ENCODE results near the gene COL25A1.
A peak's percentile ranks its signal among the peaks of the same experiment; 100 is the strongest.
"Not testable (repeated sequence)": the region's sequence is repeated elsewhere in the genome, so short reads cannot be mapped to it uniquely, and the experiment has no call there.

COL25A1 gene

GRCh38 chr4:108891896-108892590 is 410.4 kb downstream of the COL25A1 start:
- DNase-seq, result no peak

GRCh38 chr4:108890484-108890881 is 412.0 kb downstream of the COL25A1 start:
- DNase-seq, result no peak

- DNase-seq, result no peak
Measured at GRCh38 chr4:108889696-108890483, 412.6 kb downstream of the COL25A1 start.

- no peak for DNase-seq
Measured at GRCh38 chr4:108888769-108889168, 413.7 kb downstream of the COL25A1 start.

- DNase-seq, result no peak
Measured at GRCh38 chr4:108887034-108887433, 415.4 kb downstream of the COL25A1 start.

DNA sequence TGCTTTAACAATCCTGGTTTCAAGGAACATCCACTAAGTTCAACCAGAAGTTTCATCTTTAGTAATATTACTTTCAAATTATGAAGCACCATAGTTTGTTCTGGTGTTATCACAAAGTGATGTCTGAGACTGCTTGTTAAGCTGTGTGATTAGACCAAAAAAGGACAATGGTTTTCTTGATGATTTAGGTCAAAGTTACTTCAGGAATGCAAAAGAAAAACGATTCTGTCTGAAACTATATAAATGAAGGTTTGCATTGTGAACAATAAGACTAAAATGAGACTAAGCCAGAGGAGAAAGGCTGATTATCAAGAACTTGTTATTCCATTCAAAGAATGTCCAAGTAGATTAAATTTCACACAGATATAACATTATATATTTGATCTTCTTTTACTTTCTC is 417.2 kb downstream of the COL25A1 start:
- no peak for DNase-seq

DNA sequence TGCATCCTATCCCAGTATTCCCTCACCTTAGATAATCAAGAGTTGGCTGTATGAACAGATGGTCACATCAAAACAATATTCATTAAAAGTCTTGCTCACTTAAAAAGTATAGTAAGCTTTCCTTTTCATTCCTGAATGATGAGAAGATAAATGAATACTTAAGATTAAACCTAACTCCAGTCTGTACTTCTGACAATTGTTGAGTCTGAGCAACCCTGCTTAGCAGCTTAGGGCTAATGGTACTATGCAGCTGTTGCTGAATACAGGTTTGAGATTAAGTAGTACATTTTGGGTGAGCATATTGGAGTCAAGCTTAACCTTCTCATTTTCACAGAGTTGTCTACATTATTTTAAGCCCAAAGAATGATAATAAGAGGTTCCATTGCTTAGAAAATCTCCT is 417.9 kb downstream of the COL25A1 start:
- DNase-seq, result peak; percentile 70

- no peak for DNase-seq
Measured at GRCh38 chr4:108881986-108882385, 420.5 kb downstream of the COL25A1 start.

- DNase-seq, result peak; percentile 47
Measured at GRCh38 chr4:108881190-108881589, 421.3 kb downstream of the COL25A1 start.

- peak; percentile 54 for DNase-seq
Measured at GRCh38 chr4:108878806-108879205, 423.7 kb downstream of the COL25A1 start.

GRCh38 chr4:108877821-108878220 is 424.6 kb downstream of the COL25A1 start:
- DNase-seq, result no peak

DNA sequence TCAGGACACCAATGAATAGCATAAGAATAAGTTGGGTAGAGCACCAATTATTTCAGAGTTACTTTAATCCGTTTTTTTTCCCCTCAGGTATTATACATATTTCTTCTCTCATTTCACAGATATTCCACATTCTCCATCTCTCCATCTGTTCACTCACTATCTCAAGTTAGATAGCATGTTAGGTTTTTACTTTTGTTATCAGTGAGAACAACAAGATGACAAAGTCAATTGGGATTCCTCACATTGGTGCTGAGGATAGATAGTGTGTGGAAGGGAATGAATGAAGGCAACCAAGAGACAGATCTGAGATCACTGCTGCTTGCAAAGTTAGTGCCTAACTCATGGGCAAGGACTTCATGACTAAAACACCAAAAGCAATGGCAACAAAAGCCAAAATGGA is 427.7 kb downstream of the COL25A1 start:
- DNase-seq, result no peak

- not testable (repeated sequence) for DNase-seq
Measured at GRCh38 chr4:108869970-108870369, 432.5 kb downstream of the COL25A1 start.

GRCh38 chr4:108868606-108869227 is 433.7 kb downstream of the COL25A1 start:
- no peak for DNase-seq

DNA sequence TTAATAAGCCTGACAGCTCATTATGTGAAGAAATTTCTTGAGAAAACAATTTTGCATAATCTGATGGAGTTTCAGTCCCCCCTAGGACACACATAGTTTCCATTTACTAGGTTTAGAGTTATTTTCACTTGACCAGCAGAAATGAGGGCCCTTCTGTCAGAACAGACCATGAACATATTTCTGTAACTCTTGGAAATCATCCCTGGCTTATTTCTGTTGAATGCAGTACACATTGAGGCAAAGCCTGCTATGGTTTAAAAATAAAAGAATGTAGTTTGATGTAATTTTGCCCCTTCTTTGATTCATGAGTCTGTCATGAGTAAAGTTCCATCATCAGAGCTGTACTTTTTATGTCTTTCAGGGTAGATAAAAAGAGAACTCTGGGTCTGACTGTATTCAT is 435.0 kb downstream of the COL25A1 start:
- no peak for DNase-seq

- DNase-seq, result no peak
Measured at GRCh38 chr4:108861334-108861733, 441.1 kb downstream of the COL25A1 start.

GRCh38 chr4:108854786-108855185 is 447.7 kb downstream of the COL25A1 start:
- no peak for DNase-seq

GRCh38 chr4:108852691-108853090 is 449.8 kb downstream of the COL25A1 start:
- DNase-seq, result no peak

DNA sequence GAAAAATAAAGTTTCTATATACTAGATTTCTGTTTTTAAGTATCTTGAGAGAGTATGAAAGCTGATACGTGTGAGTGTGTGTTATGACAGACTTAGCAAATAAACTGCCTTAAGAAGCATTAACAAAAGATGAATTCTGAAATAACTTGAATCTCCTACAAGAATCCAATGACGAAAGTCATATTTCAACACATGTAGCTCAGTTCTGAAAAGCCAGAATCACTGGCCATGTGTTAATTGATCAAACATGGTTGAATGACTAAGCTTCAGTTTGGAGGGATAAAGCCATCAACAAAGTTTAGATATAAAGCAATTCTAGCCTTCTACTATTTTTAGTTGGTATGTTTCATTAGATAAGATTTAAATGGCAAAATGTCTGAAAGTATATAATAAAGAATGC is 451.1 kb downstream of the COL25A1 start:
- DNase-seq, result no peak

GRCh38 chr4:108850219-108850649 is 452.2 kb downstream of the COL25A1 start:
- DNase-seq, result no peak

GRCh38 chr4:108849611-108850168 is 452.8 kb downstream of the COL25A1 start:
- no peak for DNase-seq

DNA sequence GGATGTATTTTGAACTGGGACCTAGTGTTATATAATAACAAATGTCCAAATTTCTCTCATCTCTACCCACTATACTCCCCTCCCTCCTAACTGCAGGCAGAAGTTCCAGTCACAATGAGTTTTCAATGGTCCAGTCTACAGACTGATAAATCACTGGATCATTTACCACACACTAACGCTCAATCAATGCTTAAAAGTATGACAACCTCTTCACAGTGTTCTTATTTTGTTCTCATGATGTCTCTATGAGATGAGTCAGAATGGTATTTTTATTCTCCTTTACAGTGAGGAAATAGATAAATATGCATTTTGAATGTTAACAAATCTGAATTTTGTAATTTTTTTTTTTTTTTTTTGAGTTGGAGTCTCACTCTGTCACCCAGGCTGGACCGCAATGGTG is 455.9 kb downstream of the COL25A1 start:
- no peak for DNase-seq

DNA sequence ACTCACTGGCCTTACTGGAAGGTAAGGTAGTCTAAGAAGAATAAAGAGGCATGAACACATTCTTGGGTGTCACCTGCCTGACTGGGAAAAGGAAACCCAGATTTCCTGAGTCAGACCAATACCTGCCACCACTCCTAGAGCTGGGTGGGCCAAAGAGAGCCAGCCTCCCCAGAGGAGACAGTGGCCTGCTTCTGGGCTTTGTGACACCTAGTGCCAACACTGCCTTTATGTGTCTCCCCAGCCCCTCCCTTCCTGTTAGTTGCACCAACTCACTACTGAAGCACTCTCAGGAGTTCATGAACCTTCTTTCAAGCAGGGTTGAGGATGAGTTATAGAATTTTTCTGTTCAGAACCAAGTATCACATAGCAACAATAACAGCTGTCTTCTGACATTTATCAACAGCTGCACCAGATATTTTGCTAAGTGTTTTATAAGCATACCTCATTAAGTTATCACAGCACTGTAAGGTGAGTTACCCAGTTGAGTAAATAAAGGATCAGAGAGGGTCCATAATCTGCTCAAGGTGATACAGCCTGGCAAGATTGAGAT is 462.0 kb downstream of the COL25A1 start:
- DNase-seq, result no peak

Measured in NCI-H82 (cell line).